Left lung (tissue), 10 donors: Measurements from ENCODE around the gene MACROD2. TPM values are rescaled to one million over a fixed set of nuclear protein-coding genes. Genes with fewer than 3 reads are reported as not detected.

ENCODE experiments used
- ATAC-seq: fragments of 200-7000 bp; cut with Tn5 transposase; one replicate; pipeline ENCODE4 v1.9.1; 2020; ENCODE audit warnings: moderate library complexity
- DNase-seq, 4 donors: peaks; one replicate each; pipeline ENCODE4 v3.0.0-alpha.2; 2013 to 2020
- H3K27ac ChIP-seq, 2 donors: fragments of 200-600 bp; sonication (generic) in 1 of 2; one replicate each; pipeline versions ENCODE4 v1.5.0 to v1.8.0; 2020 to 2021
- H3K27me3 ChIP-seq, 2 donors: fragments of 200-600 bp; sonication (generic) in 1 of 2; one replicate each; pipeline versions ENCODE4 v1.5.0 to v1.8.0; 2020 to 2021
- H3K36me3 ChIP-seq, 2 donors: fragments of 200-600 bp; sonication (generic) in 1 of 2; one replicate each; pipeline versions ENCODE4 v1.5.0 to v1.8.0; 2020 to 2021
- H3K4me1 ChIP-seq, 2 donors: fragments of 200-600 bp; one replicate each; pipeline ENCODE4 v1.8.0; 2021
- H3K4me3 ChIP-seq, 2 donors: fragments of 200-600 bp; sonication (generic) in 1 of 2; one replicate each; pipeline versions ENCODE4 v1.5.0 to v1.8.0; 2020 to 2021; ENCODE audit warnings: mild to moderate bottlenecking in 1 of 2
- H3K9me3 ChIP-seq, 2 donors: fragments of 200-600 bp; sonication (generic) in 1 of 2; one replicate each; pipeline versions ENCODE4 v1.5.0 to v1.8.0; 2020 to 2021
- intact Hi-C, 2 donors: fragments of 100-400 bp; cut with DNase I; formaldehyde crosslinking; loops; one replicate each; pipeline versions ENCODE4 v1.11.2 to v1.14.2; 2022
- polyA plus RNA-seq, 6 donors: library from polyadenylated mRNA; unstranded; fragments of 120-200 nt; gene quantifications; one replicate each; pipeline ENCODE4 v1.2.1, GENCODE V29; 2013; ENCODE audit not compliant: insufficient read length in 6 of 6
- total RNA-seq, 2 donors: library from RNA; stranded (reverse); fragmentation: NEBNext Ultra II Directional; extraction: Animal tissue kit (Norgen Biotek cat#: 25700); gene quantifications; one replicate each; pipeline ENCODE4 v1.2.1, GENCODE V29; 2021
- TF ChIP-seq, protein P1 (sequence below), 2 donors: fragments of 200-600 bp; sonication (generic) in 1 of 2; IDR thresholded peaks; one replicate each; pipeline versions ENCODE4 v1.5.0 to v1.8.0; 2021; ENCODE audit warnings: antibody characterized with exemption in 2 of 2
- donor health status: DM: no; HTN: yes; CAD: no.
- donor health status: DM: no; HTN: no; CAD: no.

The MACROD2 gene
- total and polyA plus RNA-seq, 8 donors: 6.1 to 23.6 (median 8.9) TPM

DNA sequence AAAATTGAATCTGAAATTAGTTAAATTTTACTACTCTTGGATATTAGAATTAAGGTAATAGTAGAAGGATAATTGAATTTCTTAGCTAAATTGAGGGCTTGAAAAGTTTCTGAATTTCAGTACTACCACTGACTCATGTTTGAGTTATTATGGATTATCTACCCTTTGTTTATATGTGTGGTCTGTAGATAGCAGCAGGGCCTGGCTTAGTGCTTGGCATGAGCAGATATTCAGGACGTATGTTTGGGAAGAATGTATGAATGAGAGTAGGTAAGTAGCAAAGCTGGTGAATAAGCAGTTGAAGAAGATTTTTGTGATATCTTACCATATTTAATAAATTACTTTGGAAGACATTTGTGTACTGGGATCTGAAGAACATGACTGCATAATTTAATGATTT is 152.7 kb downstream of the MACROD2 start:
- TF ChIP-seq, protein P1, sequence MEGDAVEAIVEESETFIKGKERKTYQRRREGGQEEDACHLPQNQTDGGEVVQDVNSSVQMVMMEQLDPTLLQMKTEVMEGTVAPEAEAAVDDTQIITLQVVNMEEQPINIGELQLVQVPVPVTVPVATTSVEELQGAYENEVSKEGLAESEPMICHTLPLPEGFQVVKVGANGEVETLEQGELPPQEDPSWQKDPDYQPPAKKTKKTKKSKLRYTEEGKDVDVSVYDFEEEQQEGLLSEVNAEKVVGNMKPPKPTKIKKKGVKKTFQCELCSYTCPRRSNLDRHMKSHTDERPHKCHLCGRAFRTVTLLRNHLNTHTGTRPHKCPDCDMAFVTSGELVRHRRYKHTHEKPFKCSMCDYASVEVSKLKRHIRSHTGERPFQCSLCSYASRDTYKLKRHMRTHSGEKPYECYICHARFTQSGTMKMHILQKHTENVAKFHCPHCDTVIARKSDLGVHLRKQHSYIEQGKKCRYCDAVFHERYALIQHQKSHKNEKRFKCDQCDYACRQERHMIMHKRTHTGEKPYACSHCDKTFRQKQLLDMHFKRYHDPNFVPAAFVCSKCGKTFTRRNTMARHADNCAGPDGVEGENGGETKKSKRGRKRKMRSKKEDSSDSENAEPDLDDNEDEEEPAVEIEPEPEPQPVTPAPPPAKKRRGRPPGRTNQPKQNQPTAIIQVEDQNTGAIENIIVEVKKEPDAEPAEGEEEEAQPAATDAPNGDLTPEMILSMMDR (IDR thresholded peaks at IDR 0.05): no peak
- H3K36me3 ChIP-seq: no peaks in the 10 kb centered on the region
- DNase-seq: no peak
- no peaks in the 10 kb centered on the region for H3K27me3 ChIP-seq
- H3K27ac ChIP-seq: no peak overlapping the region
- no peak overlapping the region for H3K4me3 ChIP-seq
- intact Hi-C loops: no loop called here
- H3K4me1 ChIP-seq: no peaks in the 10 kb centered on the region
- ATAC-seq: no peak
- H3K9me3 ChIP-seq: no peaks in the 10 kb centered on the region

DNA sequence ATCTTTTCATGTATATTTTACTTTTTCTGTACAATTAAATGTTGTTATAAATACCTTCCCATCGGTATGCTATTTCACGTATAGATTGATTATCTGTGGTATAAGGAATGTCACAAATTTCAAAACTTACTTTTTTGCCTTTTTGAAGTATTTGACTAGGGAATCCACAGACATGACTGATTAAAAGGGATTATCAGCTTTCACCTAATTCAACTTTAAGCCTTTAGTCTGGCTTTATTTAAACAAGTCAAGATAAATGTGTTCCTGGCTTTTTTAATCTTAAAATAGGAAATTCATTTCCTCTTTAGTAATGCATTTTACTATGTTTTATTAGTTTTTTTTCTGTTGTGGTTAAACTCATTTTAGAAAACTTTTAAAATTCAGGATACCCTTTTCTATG is 160.0 kb downstream of the MACROD2 start:
- no peak overlapping the region for H3K27ac ChIP-seq
- H3K36me3 ChIP-seq: no peaks in the 10 kb centered on the region
- no peak overlapping the region for H3K4me3 ChIP-seq
- no peaks in the 10 kb centered on the region for H3K27me3 ChIP-seq
- TF ChIP-seq, protein P1 (IDR thresholded peaks at IDR 0.05): no peak
- ATAC-seq: no peak
- H3K4me1 ChIP-seq: no peaks in the 10 kb centered on the region
- no peak for DNase-seq
- H3K9me3 ChIP-seq: peaks cover 0 to 7% of the 10 kb centered on the region in 2 donors
- intact Hi-C loops: no loop called here

DNA sequence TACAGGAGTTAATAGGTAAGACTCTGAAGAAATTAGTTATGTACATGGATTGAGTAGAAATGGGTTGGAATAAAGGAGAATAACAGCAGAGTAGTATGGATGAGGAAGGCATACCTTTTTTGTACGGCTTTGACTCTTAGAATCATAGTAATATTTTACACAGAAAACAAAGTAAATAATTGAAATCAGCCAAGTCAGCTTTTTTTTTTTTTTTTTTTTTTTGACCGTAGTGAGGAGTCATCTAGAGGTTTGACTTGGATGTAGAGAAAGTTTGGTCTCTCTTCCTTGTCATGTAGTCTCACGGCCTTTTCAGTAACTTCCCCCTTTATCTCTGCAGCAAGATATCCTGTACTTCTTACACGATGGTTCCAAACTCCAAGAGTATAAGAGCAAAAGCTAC is 183.2 kb downstream of the MACROD2 start:
- no peak overlapping the region for H3K4me3 ChIP-seq
- no peaks in the 10 kb centered on the region for H3K36me3 ChIP-seq
- DNase-seq (no peak), ATAC-seq (no peak)
- H3K27ac ChIP-seq: no peak overlapping the region
- TF ChIP-seq, protein P1 (IDR thresholded peaks at IDR 0.05): no peak
- intact Hi-C loops: no loop called here
- no peaks in the 10 kb centered on the region for H3K27me3 ChIP-seq
- H3K9me3 ChIP-seq: peaks cover 0 to 31% of the 10 kb centered on the region in 2 donors
- H3K4me1 ChIP-seq: no peaks in the 10 kb centered on the region

DNA sequence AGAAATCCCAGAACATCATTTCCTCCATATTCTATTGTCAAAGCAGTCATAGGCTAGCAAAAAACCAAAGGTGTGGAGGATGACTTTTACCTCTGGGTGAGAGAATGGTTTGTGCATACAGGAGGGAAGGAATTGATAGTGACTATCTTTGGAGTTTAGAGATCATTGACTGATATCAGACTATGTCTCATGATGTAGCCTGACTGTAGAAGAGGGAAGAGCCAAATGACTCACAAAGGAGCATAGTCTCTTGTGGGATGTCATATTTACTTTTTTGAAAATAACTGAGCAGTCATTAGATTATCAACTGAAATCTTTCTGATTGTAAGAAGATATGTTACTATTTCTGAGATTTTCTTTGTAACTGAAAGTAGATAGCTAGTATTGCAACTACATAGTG is 183.6 kb downstream of the MACROD2 start:
- no peak overlapping the region for H3K27ac ChIP-seq
- H3K4me1 ChIP-seq: no peaks in the 10 kb centered on the region
- no peak overlapping the region for H3K4me3 ChIP-seq
- intact Hi-C loops: no loop called here
- H3K9me3 ChIP-seq: peaks cover 0 to 27% of the 10 kb centered on the region in 2 donors
- H3K36me3 ChIP-seq: no peaks in the 10 kb centered on the region
- no peaks in the 10 kb centered on the region for H3K27me3 ChIP-seq
- ATAC-seq (no peak), DNase-seq (no peak)
- TF ChIP-seq, protein P1 (IDR thresholded peaks at IDR 0.05): no peak

DNA sequence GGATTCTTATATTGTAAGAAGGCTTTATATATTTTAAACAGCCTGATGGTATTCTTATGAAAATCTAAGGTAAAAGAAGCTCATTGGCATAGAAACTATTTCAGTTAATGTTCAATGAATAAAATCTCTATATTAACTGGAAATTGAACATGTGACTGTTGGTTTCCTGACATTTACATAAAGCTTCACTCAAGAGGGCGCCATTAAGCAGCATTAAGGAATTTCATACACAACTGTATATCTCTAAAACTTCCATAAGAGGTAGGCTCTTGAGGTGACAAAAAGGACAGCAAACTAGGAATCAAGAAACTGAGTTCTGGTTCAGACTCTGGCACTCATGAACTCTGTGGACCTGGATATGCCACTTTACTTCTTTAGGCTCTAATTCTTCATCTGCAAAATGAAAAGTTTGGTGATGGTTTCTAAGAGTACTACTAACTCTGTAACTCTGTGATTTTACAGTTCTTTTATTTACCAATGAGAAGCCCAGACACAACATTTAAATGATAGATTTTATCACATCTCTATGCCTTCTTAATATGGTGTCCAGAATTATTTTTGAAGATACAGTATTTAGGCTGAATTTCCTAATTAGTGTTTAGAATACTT is 194.6 kb downstream of the MACROD2 start:
- no peaks in the 10 kb centered on the region for H3K4me1 ChIP-seq
- H3K27ac ChIP-seq: no peak overlapping the region
- DNase-seq: peak in 1 of 4 donors; percentile 31
- H3K4me3 ChIP-seq: no peak overlapping the region
- TF ChIP-seq, protein P1 (IDR thresholded peaks at IDR 0.05): peak in 1 of 2 donors; percentile 29
- H3K27me3 ChIP-seq: no peaks in the 10 kb centered on the region
- intact Hi-C loops: no loop called here
- H3K9me3 ChIP-seq: no peaks in the 10 kb centered on the region
- no peaks in the 10 kb centered on the region for H3K36me3 ChIP-seq
- ATAC-seq: peak; percentile 77
